ENCODE data around the gene NUP37.

Gene NUP37

DNA sequence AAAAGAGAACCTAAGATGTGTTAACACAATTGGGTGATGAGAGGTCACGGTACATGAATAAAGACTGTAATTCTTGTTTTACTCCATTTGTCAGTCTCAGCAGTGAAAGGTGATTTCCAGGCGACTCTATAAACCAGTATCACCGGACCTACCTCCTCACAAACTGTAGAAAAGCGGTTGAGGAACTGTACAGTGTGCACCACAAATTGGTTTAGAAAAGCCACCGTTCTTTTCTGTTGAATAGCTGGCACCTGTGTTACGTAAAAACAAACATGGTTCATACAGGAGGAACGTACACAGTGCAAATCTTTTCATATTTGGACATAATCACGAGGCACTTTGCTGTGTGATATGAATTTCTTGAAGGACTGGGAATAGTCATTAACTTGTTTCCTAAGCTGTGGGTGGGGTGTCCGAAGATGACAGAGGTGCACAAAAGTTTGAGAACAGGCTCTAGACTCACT lies 58.8 kb downstream of the NUP37 start:
- Histone ChIP-seq H3K27ac (ENCODE audit: extremely low read depth, low read depth, low read length) (no peak overlapping the region; the same call in 1 of the 2 replicates), H3K4me3 (ENCODE audit: low read depth, low read length) (peak overlapping the region; percentile 81), H3K9me3 (ENCODE audit: control insufficient read depth, insufficient read depth, low read depth, low read length) (no peaks in the 10 kb centered on the region), H3K36me3 (ENCODE audit: control insufficient read depth in 2 of 2, insufficient read depth in 1 of 2, low read length in 2 of 2) (peaks cover 3 to 11% of the 10 kb centered on the region in 2 experiments; a peak in 2 of 3 replicates), H3K4me1 (ENCODE audit: control insufficient read depth, insufficient read depth, low read length) (no peaks in the 10 kb centered on the region)
- TF ChIP-seq ZNF157 (tag by site-specific recombination; IDR thresholded peaks at IDR 0.05) (no peak), PRDM10 (tag by site-specific recombination; IDR thresholded peaks at IDR 0.05) (peak; percentile 70)
- POLR2A ChIA-PET = interaction anchor here (1.1 kb wide), 1 partner anchor 9 kb away, joined by 4 read pairs; no protein-coding TSS in a partner anchor
- CTCF ChIA-PET = interaction anchor here (0.6 kb wide), 1 partner anchor 1357 kb away, joined by 4 read pairs; no protein-coding TSS in a partner anchor

DNA sequence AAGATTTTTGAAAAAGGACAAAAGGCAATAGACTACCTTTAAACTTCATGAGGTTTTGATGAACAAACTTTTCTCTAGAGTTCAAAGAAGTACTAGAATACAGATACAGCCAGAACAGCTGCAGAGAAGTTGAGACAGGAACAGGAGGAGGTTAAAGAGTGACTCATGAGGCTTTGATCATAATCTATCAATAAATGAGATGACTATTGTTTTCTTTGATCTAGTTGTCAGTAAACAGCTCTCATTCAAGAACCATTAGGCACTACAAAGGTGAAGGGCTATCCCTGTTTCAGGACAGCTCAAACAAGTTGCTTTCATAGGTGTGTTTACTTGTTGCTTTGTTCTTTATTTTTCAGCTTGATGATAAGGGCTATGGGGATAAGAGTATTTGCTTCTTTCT lies 60.6 kb downstream of the NUP37 start:
- Histone ChIP-seq H3K9me3 (ENCODE audit: control insufficient read depth, insufficient read depth, low read depth, low read length) (no peaks in the 10 kb centered on the region), H3K36me3 (ENCODE audit: control insufficient read depth in 2 of 2, insufficient read depth in 1 of 2, low read length in 2 of 2) (peaks cover 3 to 20% of the 10 kb centered on the region in 2 experiments; a peak in 2 of 3 replicates), H3K27ac (ENCODE audit: extremely low read depth, low read depth, low read length) (no peak overlapping the region), H3K4me1 (ENCODE audit: control insufficient read depth, insufficient read depth, low read length) (no peaks in the 10 kb centered on the region), H3K4me3 (ENCODE audit: low read depth, low read length) (no peak overlapping the region)
- POLR2A ChIA-PET = no interaction called here
- CTCF ChIA-PET = no interaction called here
- no peak for TF ChIP-seq PRDM2 (tag by site-specific recombination; IDR thresholded peaks at IDR 0.05; ENCODE audit: borderline replicate concordance)
- no peak for TF ChIP-seq ZNF621 (tag by site-specific recombination; IDR thresholded peaks at IDR 0.05)
- no peak for TF ChIP-seq ZFHX2 (tag by site-specific recombination; conservative IDR thresholded peaks at IDR 0.05)
- no peak for TF ChIP-seq KLF16 (tag by site-specific recombination; IDR thresholded peaks at IDR 0.05)
- TF ChIP-seq ZNF148 (tag by site-specific recombination; IDR thresholded peaks at IDR 0.05; ENCODE audit: borderline replicate concordance) = no peak
- TF ChIP-seq SCRT2 (tag by site-specific recombination; IDR thresholded peaks at IDR 0.05) = peak; percentile 50; the same call in 1 of the 2 replicates
- TF ChIP-seq ZNF510 (tag by site-specific recombination; IDR thresholded peaks at IDR 0.05; ENCODE audit: insufficient replicate concordance) = no peak
- no peak for TF ChIP-seq MEIS1 (CRISPR knock-in tag; IDR thresholded peaks at IDR 0.05; ENCODE audit: borderline replicate concordance)
- TF ChIP-seq SP7 (tag by site-specific recombination; IDR thresholded peaks at IDR 0.05) = no peak
